ENCODE data around the gene CFAP410. TPM values are rescaled to one million over a fixed set of nuclear protein-coding genes. Genes with fewer than 3 reads are reported as not detected.

Gene CFAP410
- total RNA-seq (2014; rRNA removed; shearing (Covaris generic)), result 17.2 and 20.3 TPM in 2 replicates

GRCh38 chr21:44338971-44339910, at the start of gene CFAP410:
TSS of gene CFAP410 (minus strand) at chr21:44339390. CDS start at chr21:44339194, 196 bp downstream.
- DNase-seq, result peak; percentile 100
- Histone ChIP-seq H3K36me3 (replicated peaks; ENCODE audit: control insufficient read depth, insufficient read depth, low read length) (no peaks in the 10 kb centered on the region; the same call in 1 of the 2 replicates), H3K27me3 (ENCODE audit: control insufficient read depth, insufficient read depth, low read length) (no peaks in the 10 kb centered on the region), H3K4me3 (ENCODE audit: insufficient read depth, low read depth, low read length) (peak within 1 kb of the TSS; percentile 79)

GRCh38 chr21:44384968-44385367, 45.8 kb upstream of the CFAP410 start:
- no peak overlapping the region for H3K4me3 ChIP-seq (ENCODE audit: insufficient read depth, low read depth, low read length)
- H3K27me3 ChIP-seq (ENCODE audit: control insufficient read depth, insufficient read depth, low read length), result no peaks in the 10 kb centered on the region
- no peaks in the 10 kb centered on the region for H3K36me3 ChIP-seq (replicated peaks; ENCODE audit: control insufficient read depth, insufficient read depth, low read length)
- DNase-seq, result no peak

GRCh38 chr21:44383216-44383615, 44.0 kb upstream of the CFAP410 start:
- DNase-seq, result no peak
- Histone ChIP-seq H3K36me3 (replicated peaks; ENCODE audit: control insufficient read depth, insufficient read depth, low read length) (no peaks in the 10 kb centered on the region), H3K4me3 (ENCODE audit: insufficient read depth, low read depth, low read length) (no peak overlapping the region), H3K27me3 (ENCODE audit: control insufficient read depth, insufficient read depth, low read length) (no peaks in the 10 kb centered on the region)

GRCh38 chr21:44382536-44382935, 43.3 kb upstream of the CFAP410 start:
- DNase-seq, result no peak
- Histone ChIP-seq H3K4me3 (ENCODE audit: insufficient read depth, low read depth, low read length) (no peak overlapping the region), H3K27me3 (ENCODE audit: control insufficient read depth, insufficient read depth, low read length) (no peaks in the 10 kb centered on the region), H3K36me3 (replicated peaks; ENCODE audit: control insufficient read depth, insufficient read depth, low read length) (no peaks in the 10 kb centered on the region)

GRCh38 chr21:44381874-44382273, 42.7 kb upstream of the CFAP410 start:
- Histone ChIP-seq H3K27me3 (ENCODE audit: control insufficient read depth, insufficient read depth, low read length) (no peaks in the 10 kb centered on the region), H3K36me3 (replicated peaks; ENCODE audit: control insufficient read depth, insufficient read depth, low read length) (no peaks in the 10 kb centered on the region), H3K4me3 (ENCODE audit: insufficient read depth, low read depth, low read length) (no peak overlapping the region)
- DNase-seq, result no peak

GRCh38 chr21:44380876-44381275, 41.7 kb upstream of the CFAP410 start:
- no peaks in the 10 kb centered on the region for H3K27me3 ChIP-seq (ENCODE audit: control insufficient read depth, insufficient read depth, low read length)
- no peak overlapping the region for H3K4me3 ChIP-seq (ENCODE audit: insufficient read depth, low read depth, low read length)
- H3K36me3 ChIP-seq (replicated peaks; ENCODE audit: control insufficient read depth, insufficient read depth, low read length), result no peaks in the 10 kb centered on the region
- DNase-seq, result no peak

GRCh38 chr21:44379991-44380865, 41.0 kb upstream of the CFAP410 start:
- DNase-seq, result peak; percentile 82
- no peaks in the 10 kb centered on the region for H3K27me3 ChIP-seq (ENCODE audit: control insufficient read depth, insufficient read depth, low read length)
- H3K4me3 ChIP-seq (ENCODE audit: insufficient read depth, low read depth, low read length), result no peak overlapping the region
- no peaks in the 10 kb centered on the region for H3K36me3 ChIP-seq (replicated peaks; ENCODE audit: control insufficient read depth, insufficient read depth, low read length)

- DNase-seq, result no peak
- H3K27me3 ChIP-seq (ENCODE audit: control insufficient read depth, insufficient read depth, low read length), result no peaks in the 10 kb centered on the region
- H3K4me3 ChIP-seq (ENCODE audit: insufficient read depth, low read depth, low read length), result no peak overlapping the region
- no peaks in the 10 kb centered on the region for H3K36me3 ChIP-seq (replicated peaks; ENCODE audit: control insufficient read depth, insufficient read depth, low read length)
These were observed 40.3 kb upstream of the CFAP410 start for GRCh38 chr21:44379515-44379848.

- Histone ChIP-seq H3K4me3 (ENCODE audit: insufficient read depth, low read depth, low read length) (no peak overlapping the region), H3K27me3 (ENCODE audit: control insufficient read depth, insufficient read depth, low read length) (no peaks in the 10 kb centered on the region), H3K36me3 (replicated peaks; ENCODE audit: control insufficient read depth, insufficient read depth, low read length) (no peaks in the 10 kb centered on the region)
- DNase-seq, result peak; percentile 50
These were observed 39.7 kb upstream of the CFAP410 start for GRCh38 chr21:44378646-44379514.

- DNase-seq, result no peak
- no peaks in the 10 kb centered on the region for H3K27me3 ChIP-seq (ENCODE audit: control insufficient read depth, insufficient read depth, low read length)
- H3K4me3 ChIP-seq (ENCODE audit: insufficient read depth, low read depth, low read length), result no peak overlapping the region
- H3K36me3 ChIP-seq (replicated peaks; ENCODE audit: control insufficient read depth, insufficient read depth, low read length), result no peaks in the 10 kb centered on the region
These were observed 38.9 kb upstream of the CFAP410 start for GRCh38 chr21:44377922-44378645.

GRCh38 chr21:44377201-44377921, 38.2 kb upstream of the CFAP410 start:
- DNase-seq, result peak; percentile 79
- Histone ChIP-seq H3K36me3 (replicated peaks; ENCODE audit: control insufficient read depth, insufficient read depth, low read length) (no peaks in the 10 kb centered on the region), H3K27me3 (ENCODE audit: control insufficient read depth, insufficient read depth, low read length) (no peaks in the 10 kb centered on the region), H3K4me3 (ENCODE audit: insufficient read depth, low read depth, low read length) (no peak overlapping the region)

GRCh38 chr21:44376606-44377005, 37.4 kb upstream of the CFAP410 start:
- Histone ChIP-seq H3K36me3 (replicated peaks; ENCODE audit: control insufficient read depth, insufficient read depth, low read length) (no peaks in the 10 kb centered on the region), H3K4me3 (ENCODE audit: insufficient read depth, low read depth, low read length) (no peak overlapping the region), H3K27me3 (ENCODE audit: control insufficient read depth, insufficient read depth, low read length) (no peaks in the 10 kb centered on the region)
- DNase-seq, result no peak

- Histone ChIP-seq H3K36me3 (replicated peaks; ENCODE audit: control insufficient read depth, insufficient read depth, low read length) (no peaks in the 10 kb centered on the region), H3K27me3 (ENCODE audit: control insufficient read depth, insufficient read depth, low read length) (no peaks in the 10 kb centered on the region), H3K4me3 (ENCODE audit: insufficient read depth, low read depth, low read length) (no peak overlapping the region)
- DNase-seq, result no peak
These were observed 36.6 kb upstream of the CFAP410 start for GRCh38 chr21:44375761-44376241.
